ENCODE results near the gene SLC4A5.

Gene SLC4A5

GRCh38 chr2:74281141-74281975 lies 61.9 kb downstream of the SLC4A5 start:
- no peak for DNase-seq (ENCODE audit: extremely low read depth in 1 of 2, low read depth in 1 of 2)

GRCh38 chr2:74278694-74279093 lies 64.5 kb downstream of the SLC4A5 start:
- DNase-seq (ENCODE audit: extremely low read depth in 1 of 2, low read depth in 1 of 2): no peak

GRCh38 chr2:74278176-74278575 lies 65.0 kb downstream of the SLC4A5 start:
- DNase-seq (ENCODE audit: extremely low read depth in 1 of 2, low read depth in 1 of 2): no peak

GRCh38 chr2:74275228-74275627 lies 68.0 kb downstream of the SLC4A5 start:
- DNase-seq (ENCODE audit: extremely low read depth in 1 of 2, low read depth in 1 of 2): no peak

- no peak for DNase-seq (ENCODE audit: extremely low read depth in 1 of 2, low read depth in 1 of 2)
These were observed 73.5 kb downstream of the SLC4A5 start for GRCh38 chr2:74269667-74270066.

GRCh38 chr2:74267068-74267467 lies 76.1 kb downstream of the SLC4A5 start:
- peak in 1 of 2 donors; percentile 13 for DNase-seq (ENCODE audit: extremely low read depth in 1 of 2, low read depth in 1 of 2)

- DNase-seq (ENCODE audit: extremely low read depth in 1 of 2, low read depth in 1 of 2): no peak
These were observed 78.9 kb downstream of the SLC4A5 start for GRCh38 chr2:74264281-74264680.

GRCh38 chr2:74262681-74263080 lies 80.5 kb downstream of the SLC4A5 start:
- DNase-seq (ENCODE audit: extremely low read depth in 1 of 2, low read depth in 1 of 2): no peak

GRCh38 chr2:74261204-74261864 lies 81.9 kb downstream of the SLC4A5 start:
- DNase-seq (ENCODE audit: extremely low read depth in 1 of 2, low read depth in 1 of 2): no peak

- no peak for DNase-seq (ENCODE audit: extremely low read depth in 1 of 2, low read depth in 1 of 2)
These were observed 82.7 kb downstream of the SLC4A5 start for GRCh38 chr2:74260495-74260894.

- DNase-seq (ENCODE audit: extremely low read depth in 1 of 2, low read depth in 1 of 2): no peak
These were observed 83.5 kb downstream of the SLC4A5 start for GRCh38 chr2:74259733-74260132.

- DNase-seq (ENCODE audit: extremely low read depth in 1 of 2, low read depth in 1 of 2): no peak
These were observed 84.0 kb downstream of the SLC4A5 start for GRCh38 chr2:74259191-74259590.

GRCh38 chr2:74255660-74256213 lies 87.5 kb downstream of the SLC4A5 start:
- no peak for DNase-seq (ENCODE audit: extremely low read depth in 1 of 2, low read depth in 1 of 2)

GRCh38 chr2:74253971-74254310 lies 89.3 kb downstream of the SLC4A5 start:
- DNase-seq (ENCODE audit: extremely low read depth in 1 of 2, low read depth in 1 of 2): no peak

GRCh38 chr2:74253306-74253970 lies 89.8 kb downstream of the SLC4A5 start:
- no peak for DNase-seq (ENCODE audit: extremely low read depth in 1 of 2, low read depth in 1 of 2)

- DNase-seq (ENCODE audit: extremely low read depth in 1 of 2, low read depth in 1 of 2): no peak
These were observed 90.4 kb downstream of the SLC4A5 start for GRCh38 chr2:74252862-74253261.

- DNase-seq (ENCODE audit: extremely low read depth in 1 of 2, low read depth in 1 of 2): no peak
These were observed 91.2 kb downstream of the SLC4A5 start for GRCh38 chr2:74252036-74252435.

- peak; percentile 7 to 28 for DNase-seq (ENCODE audit: extremely low read depth in 1 of 2, low read depth in 1 of 2)
These were observed 93.0 kb downstream of the SLC4A5 start for GRCh38 chr2:74250189-74250631.

- no peak for DNase-seq (ENCODE audit: extremely low read depth in 1 of 2, low read depth in 1 of 2)
These were observed 93.7 kb downstream of the SLC4A5 start for GRCh38 chr2:74249406-74250122.

GRCh38 chr2:74246496-74247195 lies 96.6 kb downstream of the SLC4A5 start:
- no peak for DNase-seq (ENCODE audit: extremely low read depth in 1 of 2, low read depth in 1 of 2)
